ENCODE data around the gene NTNG1. TPM values are rescaled to one million over a fixed set of nuclear protein-coding genes. Genes with fewer than 3 reads are reported as not detected.

The NTNG1 gene
- total RNA-seq, 1 experiment from 2014 or later = 1.5 TPM

DNA sequence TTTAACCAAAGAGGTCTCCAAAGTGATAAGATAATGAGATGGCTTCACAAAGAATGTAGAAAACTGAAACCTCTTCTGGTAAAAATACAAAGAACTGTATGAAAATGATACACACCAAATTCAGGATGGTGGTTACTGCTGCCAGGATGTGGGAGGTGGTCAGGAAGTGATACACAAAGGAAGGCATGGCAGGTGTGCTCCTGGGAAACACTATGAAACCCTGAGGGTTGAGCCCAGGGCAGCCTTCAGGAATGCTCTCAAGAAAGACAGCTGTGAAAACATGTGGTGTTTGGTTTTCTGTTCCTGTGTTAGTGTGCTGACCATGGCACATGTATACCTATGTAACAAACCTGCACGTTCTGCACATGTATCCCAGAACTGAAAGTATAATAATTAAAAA lies 109.3 kb downstream of the NTNG1 start:
- no peak overlapping the region for H4K5ac ChIP-seq (ENCODE audit: insufficient read length, low read depth, low read length)
- no peak overlapping the region for H2AFZ ChIP-seq (ENCODE audit: low read length)
- Mint-ChIP-seq H3K4me1 (peaks cover 39 to 40% of the 10 kb centered on the region in 2 experiments), H3K27me3 (ENCODE audit: low read depth) (no peaks in the 10 kb centered on the region), H3K36me3 (ENCODE audit: insufficient read depth in 1 of 3, low read depth in 3 of 3) (peaks cover 0 to 2% (median 0%) of the 10 kb centered on the region in 3 experiments; a peak in 1 of 7 replicates), H3K27ac (peak overlapping the region in 1 of 3 experiments; percentile 65; a peak in 2 of 7 replicates), H3K4me3 (no peak overlapping the region), H3K9me3 (no peaks in the 10 kb centered on the region)
- H2BK12ac ChIP-seq (ENCODE audit: insufficient read length, low read depth, low read length) = no peak overlapping the region
- DNase-seq = no peak
- no peak overlapping the region for H3K23ac ChIP-seq (ENCODE audit: insufficient read length, low read depth, low read length)
- no peak overlapping the region for H2BK5ac ChIP-seq (ENCODE audit: insufficient read length, low read length)
- H3K4ac ChIP-seq (ENCODE audit: low read depth, low read length) = no peak overlapping the region
- H3K18ac ChIP-seq (ENCODE audit: insufficient read length, low read depth, low read length) = no peak overlapping the region
- H4K20me1 ChIP-seq (ENCODE audit: control insufficient read depth, insufficient read depth, insufficient read length) = no peaks in the 10 kb centered on the region
- H2BK15ac ChIP-seq (ENCODE audit: low read depth, low read length) = no peak overlapping the region
- H3K4me2 ChIP-seq (ENCODE audit: insufficient read depth, insufficient read length, low read length) = no peak overlapping the region
- H4K8ac ChIP-seq (replicated peaks; ENCODE audit: insufficient read length, low read depth, low read length) = no peak overlapping the region
- peaks cover 9% of the 10 kb centered on the region for H3K4me1 ChIP-seq (ENCODE audit: insufficient read depth, low read length)
- H3K14ac ChIP-seq (ENCODE audit: insufficient read depth, low read length) = no peak overlapping the region
- H3K9ac ChIP-seq (ENCODE audit: extremely low read depth, insufficient read length, low read length) = no peak overlapping the region
- no peaks in the 10 kb centered on the region for H3K79me2 ChIP-seq (ENCODE audit: insufficient read depth, low read length)
- no peak overlapping the region for H3K56ac ChIP-seq (ENCODE audit: insufficient read length, low read depth, low read length)
- no peak overlapping the region for H2AK5ac ChIP-seq (ENCODE audit: insufficient read length, low read length)
- H3K27ac ChIP-seq (ENCODE audit: insufficient read length, low read depth, low read length) = no peak overlapping the region
- H2BK20ac ChIP-seq (ENCODE audit: low read depth, low read length, poor library complexity, severe bottlenecking) = no peak overlapping the region
- no peaks in the 10 kb centered on the region for H3K23me2 ChIP-seq (ENCODE audit: insufficient read length, low read depth, low read length, poor library complexity, severe bottlenecking)
- WGBS (ENCODE audit: extremely low coverage, insufficient read length, low lambda C conversion rate) = no CpG with 5 or more reads among the region's 1 CpG
- H3T11ph ChIP-seq (ENCODE audit: low read length) = no peak overlapping the region
- TF ChIP-seq, protein P1, sequence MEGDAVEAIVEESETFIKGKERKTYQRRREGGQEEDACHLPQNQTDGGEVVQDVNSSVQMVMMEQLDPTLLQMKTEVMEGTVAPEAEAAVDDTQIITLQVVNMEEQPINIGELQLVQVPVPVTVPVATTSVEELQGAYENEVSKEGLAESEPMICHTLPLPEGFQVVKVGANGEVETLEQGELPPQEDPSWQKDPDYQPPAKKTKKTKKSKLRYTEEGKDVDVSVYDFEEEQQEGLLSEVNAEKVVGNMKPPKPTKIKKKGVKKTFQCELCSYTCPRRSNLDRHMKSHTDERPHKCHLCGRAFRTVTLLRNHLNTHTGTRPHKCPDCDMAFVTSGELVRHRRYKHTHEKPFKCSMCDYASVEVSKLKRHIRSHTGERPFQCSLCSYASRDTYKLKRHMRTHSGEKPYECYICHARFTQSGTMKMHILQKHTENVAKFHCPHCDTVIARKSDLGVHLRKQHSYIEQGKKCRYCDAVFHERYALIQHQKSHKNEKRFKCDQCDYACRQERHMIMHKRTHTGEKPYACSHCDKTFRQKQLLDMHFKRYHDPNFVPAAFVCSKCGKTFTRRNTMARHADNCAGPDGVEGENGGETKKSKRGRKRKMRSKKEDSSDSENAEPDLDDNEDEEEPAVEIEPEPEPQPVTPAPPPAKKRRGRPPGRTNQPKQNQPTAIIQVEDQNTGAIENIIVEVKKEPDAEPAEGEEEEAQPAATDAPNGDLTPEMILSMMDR (conservative IDR thresholded peaks at IDR 0.05) = no peak
- H3K79me1 ChIP-seq (ENCODE audit: insufficient read depth, low read depth, low read length, poor library complexity, severe bottlenecking) = no peaks in the 10 kb centered on the region
- no peak overlapping the region for H4K91ac ChIP-seq (ENCODE audit: insufficient read length, low read depth, low read length)
- no peak overlapping the region for H2BK120ac ChIP-seq (ENCODE audit: low read depth, low read length, poor library complexity, severe bottlenecking)
- no peaks in the 10 kb centered on the region for H3K9me3 ChIP-seq (ENCODE audit: control insufficient read depth, low read depth, low read length)
- H3K27me3 ChIP-seq (ENCODE audit: insufficient read depth, low read length) = no peaks in the 10 kb centered on the region
